CD4-positive, alpha-beta T cell treated with Interleukin-15 for 4 hours (primary cell): Measurements from ENCODE around the gene CATSPER1.

Source experiments
- DNase-seq: peaks from one replicate; pipeline ENCODE4 v3.0.0-alpha.2; 2020; ENCODE audit warnings: low spot score

Gene CATSPER1

GRCh38 chr11:65968600-65969482 lies 57.4 kb downstream of the CATSPER1 start:
- DNase-seq: no peak

GRCh38 chr11:65967329-65967934 lies 58.8 kb downstream of the CATSPER1 start:
- DNase-seq: no peak
